ENCODE data around the gene CHAMP1. TPM values are rescaled to one million over a fixed set of nuclear protein-coding genes. Genes with fewer than 3 reads are reported as not detected.

CHAMP1 gene
- total RNA-seq, 1 experiment from 2014 or later: 10.3 TPM

DNA sequence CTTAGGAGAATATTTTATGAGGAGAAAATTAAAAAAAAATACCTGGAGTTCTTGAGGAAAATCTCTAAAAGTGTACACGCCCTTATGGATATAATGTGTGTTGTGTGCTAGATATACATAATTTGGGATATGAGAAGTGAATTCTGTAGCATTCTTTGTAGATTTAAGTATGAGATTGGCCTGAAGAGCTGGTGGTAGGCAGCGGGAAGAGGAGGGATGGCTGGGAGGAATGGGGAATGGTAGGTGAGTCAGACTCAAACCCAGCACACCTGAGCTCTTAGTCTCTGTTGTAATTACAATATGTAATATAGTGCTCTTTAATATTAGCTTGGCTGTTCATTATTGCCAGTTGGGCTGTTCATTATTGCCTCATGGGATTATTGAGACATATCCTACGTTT is 7.0 kb downstream of the CHAMP1 start:
- CTCF ChIA-PET: no interaction called here
- TF ChIP-seq, protein P1, sequence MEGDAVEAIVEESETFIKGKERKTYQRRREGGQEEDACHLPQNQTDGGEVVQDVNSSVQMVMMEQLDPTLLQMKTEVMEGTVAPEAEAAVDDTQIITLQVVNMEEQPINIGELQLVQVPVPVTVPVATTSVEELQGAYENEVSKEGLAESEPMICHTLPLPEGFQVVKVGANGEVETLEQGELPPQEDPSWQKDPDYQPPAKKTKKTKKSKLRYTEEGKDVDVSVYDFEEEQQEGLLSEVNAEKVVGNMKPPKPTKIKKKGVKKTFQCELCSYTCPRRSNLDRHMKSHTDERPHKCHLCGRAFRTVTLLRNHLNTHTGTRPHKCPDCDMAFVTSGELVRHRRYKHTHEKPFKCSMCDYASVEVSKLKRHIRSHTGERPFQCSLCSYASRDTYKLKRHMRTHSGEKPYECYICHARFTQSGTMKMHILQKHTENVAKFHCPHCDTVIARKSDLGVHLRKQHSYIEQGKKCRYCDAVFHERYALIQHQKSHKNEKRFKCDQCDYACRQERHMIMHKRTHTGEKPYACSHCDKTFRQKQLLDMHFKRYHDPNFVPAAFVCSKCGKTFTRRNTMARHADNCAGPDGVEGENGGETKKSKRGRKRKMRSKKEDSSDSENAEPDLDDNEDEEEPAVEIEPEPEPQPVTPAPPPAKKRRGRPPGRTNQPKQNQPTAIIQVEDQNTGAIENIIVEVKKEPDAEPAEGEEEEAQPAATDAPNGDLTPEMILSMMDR (IDR thresholded peaks at IDR 0.05; ENCODE audit: unreplicated experiment): no peak
- no TSS peak for BruUV-seq (replicated peaks)
- Mint-ChIP-seq H3K36me3 (ENCODE audit: insufficient read depth, unreplicated experiment) (peaks cover 16% of the 10 kb centered on the region), H3K27me3 (ENCODE audit: unreplicated experiment) (no peaks in the 10 kb centered on the region), H3K9me3 (ENCODE audit: low read depth, unreplicated experiment) (no peaks in the 10 kb centered on the region), H3K4me3 (ENCODE audit: low read depth, unreplicated experiment) (no peak overlapping the region), H3K27ac (ENCODE audit: unreplicated experiment) (no peak overlapping the region), H3K4me1 (ENCODE audit: low read depth, unreplicated experiment) (peaks cover 10% of the 10 kb centered on the region)
- intact Hi-C loops (cut with micrococcal nuclease; ENCODE audit: unreplicated experiment): no loop called here
- no peak for DNase-seq

DNA sequence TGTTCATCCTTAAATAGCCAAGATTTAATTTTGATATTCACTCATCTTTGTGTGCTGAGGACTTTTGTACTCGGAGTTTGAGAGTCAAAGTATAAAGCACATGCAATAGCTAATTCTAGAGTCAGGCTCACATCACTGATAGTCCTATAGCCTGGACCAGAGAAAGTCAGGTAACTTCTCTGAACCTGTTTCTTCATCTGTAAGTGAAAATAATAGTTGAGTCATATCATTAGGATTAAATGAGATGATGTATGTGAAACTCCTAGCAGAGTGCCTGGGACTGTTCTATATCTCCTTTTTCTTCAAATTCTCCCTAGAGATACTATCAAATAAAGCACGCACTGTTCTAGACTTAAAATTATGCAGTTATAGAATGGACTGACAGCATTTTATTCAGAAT is 9.0 kb downstream of the CHAMP1 start:
- TF ChIP-seq, protein P1 (IDR thresholded peaks at IDR 0.05; ENCODE audit: unreplicated experiment): no peak
- Mint-ChIP-seq H3K36me3 (ENCODE audit: insufficient read depth, unreplicated experiment) (peaks cover 16% of the 10 kb centered on the region), H3K4me3 (ENCODE audit: low read depth, unreplicated experiment) (no peak overlapping the region), H3K27ac (ENCODE audit: unreplicated experiment) (no peak overlapping the region), H3K4me1 (ENCODE audit: low read depth, unreplicated experiment) (peaks cover 10% of the 10 kb centered on the region), H3K27me3 (ENCODE audit: unreplicated experiment) (no peaks in the 10 kb centered on the region), H3K9me3 (ENCODE audit: low read depth, unreplicated experiment) (no peaks in the 10 kb centered on the region)
- no peak for DNase-seq
- intact Hi-C loops (cut with micrococcal nuclease; ENCODE audit: unreplicated experiment): no loop called here
- CTCF ChIA-PET: no interaction called here
- no TSS peak for BruUV-seq (replicated peaks)

DNA sequence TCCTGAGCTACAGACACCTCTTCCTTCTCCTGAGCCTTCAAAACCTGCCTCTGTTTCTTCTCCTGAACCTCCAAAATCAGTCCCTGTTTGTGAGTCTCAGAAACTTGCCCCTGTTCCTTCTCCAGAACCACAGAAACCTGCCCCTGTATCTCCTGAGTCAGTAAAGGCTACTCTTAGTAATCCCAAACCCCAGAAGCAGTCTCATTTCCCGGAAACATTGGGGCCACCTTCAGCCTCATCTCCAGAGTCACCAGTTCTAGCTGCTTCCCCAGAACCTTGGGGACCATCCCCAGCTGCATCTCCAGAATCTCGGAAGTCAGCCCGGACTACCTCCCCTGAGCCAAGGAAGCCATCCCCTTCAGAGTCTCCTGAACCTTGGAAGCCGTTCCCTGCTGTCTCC is 10.0 kb downstream of the CHAMP1 start:
- no TSS peak for BruUV-seq (replicated peaks)
- CTCF ChIA-PET: no interaction called here

DNA sequence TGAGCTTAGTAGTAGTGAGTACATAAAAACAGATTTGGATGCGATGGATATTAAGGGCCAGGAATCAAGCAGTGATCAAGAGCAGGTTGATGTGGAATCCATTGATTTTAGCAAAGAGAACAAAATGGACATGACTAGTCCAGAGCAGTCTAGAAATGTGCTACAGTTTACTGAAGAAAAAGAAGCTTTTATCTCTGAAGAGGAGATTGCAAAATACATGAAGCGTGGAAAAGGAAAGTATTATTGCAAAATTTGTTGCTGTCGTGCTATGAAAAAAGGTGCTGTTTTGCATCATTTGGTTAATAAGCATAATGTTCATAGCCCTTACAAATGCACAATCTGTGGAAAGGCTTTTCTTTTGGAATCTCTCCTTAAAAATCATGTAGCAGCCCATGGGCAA is 11.4 kb downstream of the CHAMP1 start:
- intact Hi-C loops (cut with micrococcal nuclease; ENCODE audit: unreplicated experiment): no loop called here
- TF ChIP-seq, protein P1 (IDR thresholded peaks at IDR 0.05; ENCODE audit: unreplicated experiment): no peak
- peaks cover 16% of the 10 kb centered on the region for H3K36me3 Mint-ChIP-seq (ENCODE audit: insufficient read depth, unreplicated experiment)
- H3K27me3 Mint-ChIP-seq (ENCODE audit: unreplicated experiment): no peaks in the 10 kb centered on the region
- no peak overlapping the region for H3K27ac Mint-ChIP-seq (ENCODE audit: unreplicated experiment)
- H3K4me3 Mint-ChIP-seq (ENCODE audit: low read depth, unreplicated experiment): no peak overlapping the region
- no peak for DNase-seq
- CTCF ChIA-PET: no interaction called here
- no peaks in the 10 kb centered on the region for H3K9me3 Mint-ChIP-seq (ENCODE audit: low read depth, unreplicated experiment)
- no peaks in the 10 kb centered on the region for H3K4me1 Mint-ChIP-seq (ENCODE audit: low read depth, unreplicated experiment)
- no TSS peak for BruUV-seq (replicated peaks)

More for the DNA sequence above, 10.0 kb downstream of the CHAMP1 start:
- Mint-ChIP-seq H3K27me3 (ENCODE audit: unreplicated experiment) (no peaks in the 10 kb centered on the region), H3K36me3 (ENCODE audit: insufficient read depth, unreplicated experiment) (peaks cover 16% of the 10 kb centered on the region), H3K27ac (ENCODE audit: unreplicated experiment) (no peak overlapping the region), H3K9me3 (ENCODE audit: low read depth, unreplicated experiment) (no peaks in the 10 kb centered on the region), H3K4me3 (ENCODE audit: low read depth, unreplicated experiment) (no peak overlapping the region), H3K4me1 (ENCODE audit: low read depth, unreplicated experiment) (peaks cover 6% of the 10 kb centered on the region)
- TF ChIP-seq, protein P1 (IDR thresholded peaks at IDR 0.05; ENCODE audit: unreplicated experiment): no peak
- intact Hi-C loops (cut with micrococcal nuclease; ENCODE audit: unreplicated experiment): no loop called here
- no peak for DNase-seq
